Esophagus squamous epithelium (tissue), 5 donors: ENCODE results near the gene KRT35. TPM values are rescaled to one million over a fixed set of nuclear protein-coding genes. Genes with fewer than 3 reads are reported as not detected.

Source experiments
- DNase-seq: peaks from one replicate; lab custom pipeline; 2025; lab: John Stamatoyannopoulos, UW
- H3K27ac ChIP-seq, 4 donors: fragments of 200-600 bp; sonication (generic); one replicate each; pipeline ENCODE4 v1.5.1; 2016 to 2019; ENCODE audit warnings: mild to moderate bottlenecking in 1 of 4
- H3K27me3 ChIP-seq, 4 donors: fragments of 200-600 bp; sonication (generic); 1 replicate in 3 of 4; 2 replicates in 1 of 4; pipeline versions ENCODE4 v1.5.1 to v1.6.0; 2017 to 2021; ENCODE audit warnings: antibody characterized with exemption in 1 of 4
- H3K36me3 ChIP-seq, 3 donors: fragments of 200-600 bp; sonication (generic); one replicate each; pipeline ENCODE4 v1.5.1; 2016 to 2019
- H3K4me1 ChIP-seq, 3 donors: fragments of 200-600 bp; sonication (generic); one replicate each; pipeline ENCODE4 v1.5.1; 2017 to 2019
- H3K4me3 ChIP-seq, 4 donors: fragments of 200-600 bp; sonication (generic); 1 replicate in 3 of 4; 2 replicates in 1 of 4; pipeline ENCODE4 v1.5.1; 2016 to 2019; ENCODE audit warnings: mild to moderate bottlenecking in 2 of 4, moderate library complexity in 1 of 4
- H3K9me3 ChIP-seq, 3 donors: fragments of 200-600 bp; sonication (generic); one replicate each; pipeline ENCODE4 v1.5.1; 2016 to 2019
- CTCF ChIP-seq, 6 experiments: fragments of 450-650 bp in 4 of 6; fragments of 200-600 bp in 2 of 6; sonication (generic) in 2 of 6; IDR thresholded peaks; one replicate each; pipeline ENCODE4 v1.5.1; 2016 to 2019; ENCODE audit warnings: antibody characterized with exemption in 6 of 6, mild to moderate bottlenecking in 4 of 6, moderate library complexity in 4 of 6
- POLR2A ChIP-seq, 4 donors: fragments of 450-650 bp; IDR thresholded peaks; one replicate each; pipeline ENCODE4 v1.6.1; 2017; ENCODE audit warnings: antibody characterized with exemption in 4 of 4, mild to moderate bottlenecking in 4 of 4, moderate library complexity in 3 of 4
- WGBS, 2 donors: methylation state at CpG; one replicate each; pipeline ENCODE4 v1.1.5; 2018; 5-methylcytosine and 5-hydroxymethylcytosine counted together
- intact Hi-C: fragments of 100-400 bp; cut with DNase I; formaldehyde crosslinking; loops from one replicate; pipeline ENCODE4 v1.15.0; 2022
- total RNA-seq, 4 donors: library from RNA; depleted of rRNA; stranded (reverse); fragments of >200 nt; gene quantifications; one replicate each; pipeline ENCODE4 v1.1.0, GENCODE V29; 2016
- donor health status: DM: yes; HTN: yes; CAD: no.

KRT35 gene
- total RNA-seq, 4 donors from 2014 or later = not detected

DNA sequence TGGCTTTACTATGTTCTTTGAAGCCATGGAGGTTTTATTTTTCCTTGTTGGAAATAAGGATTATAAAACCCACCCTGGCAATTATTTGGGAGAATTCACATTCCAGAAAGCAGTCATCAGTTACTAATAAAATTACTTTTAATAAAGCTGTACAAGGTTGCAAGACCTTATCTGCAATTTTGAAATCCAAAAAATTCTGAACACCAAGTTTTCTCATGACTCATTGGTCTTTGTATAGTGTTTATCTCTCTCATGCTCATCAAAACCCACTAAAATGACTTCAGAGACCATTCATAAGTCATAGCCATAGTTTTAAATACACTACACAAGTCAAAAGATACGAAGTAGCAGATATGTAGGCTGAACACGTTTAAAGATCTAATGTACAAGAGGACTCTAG is 34.1 kb downstream of the KRT35 start:
- 58 to 63% methylated on average over 2 of the region's 2 CpGs for WGBS, 2 donors
- H3K9me3 ChIP-seq = no peaks in the 10 kb centered on the region

DNA sequence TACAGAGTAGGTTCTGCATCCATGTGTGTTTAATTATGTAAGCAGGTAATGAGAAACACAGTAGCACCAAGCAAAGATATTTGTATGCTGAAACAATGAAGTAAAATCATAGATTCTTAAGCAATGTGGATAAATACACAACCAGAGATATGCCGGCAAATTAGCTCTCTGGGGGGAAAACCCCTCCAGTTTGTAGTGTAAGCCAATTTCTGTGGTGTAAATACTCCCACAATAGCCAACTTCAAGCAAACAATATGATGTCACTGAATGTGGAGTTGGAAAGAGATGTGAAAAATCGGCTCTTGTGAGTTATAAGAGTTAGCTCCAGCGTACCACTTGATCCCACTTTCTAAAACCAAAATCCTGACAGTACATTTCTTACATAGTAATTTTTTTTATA is 36.3 kb downstream of the KRT35 start:
- intact Hi-C loops = no loop called here
- DNase-seq = no peak
- 53 to 57% methylated on average over 3 of the region's 3 CpGs for WGBS, 2 donors

More for the DNA sequence above, 34.1 kb downstream of the KRT35 start:
- H3K4me3 ChIP-seq = no peak overlapping the region
- peaks cover 0 to 24% (median 0%) of the 10 kb centered on the region in 4 donors for H3K27me3 ChIP-seq
- intact Hi-C loops = no loop called here
- H3K4me1 ChIP-seq = no peaks in the 10 kb centered on the region
- TF ChIP-seq CTCF (IDR thresholded peaks at IDR 0.05) = no peak
- no peak for DNase-seq
- no peak overlapping the region for H3K27ac ChIP-seq
- no peaks in the 10 kb centered on the region for H3K36me3 ChIP-seq

DNA sequence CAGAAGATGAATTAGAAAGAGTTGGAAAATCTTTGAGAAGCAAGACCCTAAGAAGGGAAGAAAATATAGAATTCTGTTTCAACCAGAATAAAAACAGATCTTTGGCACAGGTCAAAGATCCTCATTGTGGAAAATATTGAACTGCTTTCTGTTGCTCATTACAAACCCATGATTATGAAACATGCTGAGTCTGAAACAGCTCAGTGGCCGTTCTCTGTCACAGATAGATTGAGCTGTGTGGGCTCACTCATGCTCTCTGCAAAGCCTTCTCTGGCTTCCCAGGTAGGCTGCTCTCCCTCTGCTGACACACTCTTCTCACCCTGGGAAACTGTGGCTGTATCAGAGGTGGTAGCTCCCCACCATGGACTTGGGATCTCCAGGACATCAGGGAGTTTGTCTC is 36.8 kb downstream of the KRT35 start:
- intact Hi-C loops = no loop called here
- Histone ChIP-seq H3K4me3 (no peak overlapping the region), H3K4me1 (no peaks in the 10 kb centered on the region), H3K36me3 (no peaks in the 10 kb centered on the region), H3K27ac (no peak overlapping the region), H3K9me3 (no peaks in the 10 kb centered on the region), H3K27me3 (peaks cover 0 to 28% (median 0%) of the 10 kb centered on the region in 4 donors)
- 40 to 58% methylated on average over 1 of the region's 1 CpG for WGBS, 2 donors
- no peak for TF ChIP-seq POLR2A (IDR thresholded peaks at IDR 0.05)
- no peak for TF ChIP-seq CTCF (IDR thresholded peaks at IDR 0.05)
- no peak for DNase-seq

More for the DNA sequence above, 36.3 kb downstream of the KRT35 start:
- Histone ChIP-seq H3K4me1 (no peaks in the 10 kb centered on the region), H3K27ac (no peak overlapping the region), H3K36me3 (no peaks in the 10 kb centered on the region), H3K27me3 (peaks cover 0 to 28% (median 0%) of the 10 kb centered on the region in 4 donors), H3K9me3 (no peaks in the 10 kb centered on the region), H3K4me3 (no peak overlapping the region)
- no peak for TF ChIP-seq POLR2A (IDR thresholded peaks at IDR 0.05)
- no peak for TF ChIP-seq CTCF (IDR thresholded peaks at IDR 0.05)

DNA sequence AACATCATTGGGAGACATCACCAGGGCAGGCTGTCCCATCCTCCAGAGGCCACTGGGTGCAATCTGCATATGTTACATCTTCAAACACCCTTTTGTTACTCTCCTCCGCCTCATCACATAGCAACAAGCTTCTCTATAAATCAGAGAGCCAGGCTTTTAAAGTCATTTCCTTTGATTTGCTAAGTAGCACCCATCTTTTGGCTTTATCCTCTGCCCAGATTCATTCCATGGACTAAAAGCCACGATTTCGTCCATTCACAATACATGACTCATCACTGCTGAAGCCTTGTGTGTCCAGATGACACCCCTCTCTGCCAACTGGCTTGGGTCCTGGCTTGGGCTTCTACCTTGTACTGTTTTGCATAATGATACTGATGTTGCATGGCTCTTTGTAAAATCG is 38.2 kb downstream of the KRT35 start:
- Histone ChIP-seq H3K27me3 (peaks cover 0 to 28% (median 0%) of the 10 kb centered on the region in 4 donors), H3K4me3 (no peak overlapping the region), H3K27ac (no peak overlapping the region), H3K9me3 (no peaks in the 10 kb centered on the region), H3K4me1 (no peaks in the 10 kb centered on the region), H3K36me3 (no peaks in the 10 kb centered on the region)
- 68 to 70% methylated on average over 4 of the region's 4 CpGs for WGBS, 2 donors
- TF ChIP-seq POLR2A (IDR thresholded peaks at IDR 0.05) = no peak
- no peak for TF ChIP-seq CTCF (IDR thresholded peaks at IDR 0.05)
- intact Hi-C loops = no loop called here
- no peak for DNase-seq

GRCh38 chr17:41440531-41441033 is 40.4 kb downstream of the KRT35 start, which contains the start of gene KRT38:
TSS of gene KRT38 (minus strand) at chr17:41440983. CDS start at chr17:41440921, 62 bp downstream.
- intact Hi-C loops = no loop called here

More at GRCh38 chr17:41440531-41441033, 40.4 kb downstream of the KRT35 start, which contains the start of gene KRT38:
- TF ChIP-seq CTCF (IDR thresholded peaks at IDR 0.05) = no peak
- no peak for TF ChIP-seq POLR2A (IDR thresholded peaks at IDR 0.05)
- no peak within 1 kb of the TSS for H3K4me3 ChIP-seq
- DNase-seq = no peak
- H3K36me3 ChIP-seq = no peaks in the 10 kb centered on the region
- WGBS, 2 donors = 90 to 100% methylated on average over 2 to 8 of the region's 10 CpGs
- no peak within 1 kb of the TSS for H3K27ac ChIP-seq
- peaks cover 0 to 24% (median 0%) of the 10 kb centered on the region in 4 donors for H3K27me3 ChIP-seq
- no peaks in the 10 kb centered on the region for H3K9me3 ChIP-seq
- no peaks in the 10 kb centered on the region for H3K4me1 ChIP-seq
